Stimulated activated CD4-positive, alpha-beta T cell treated with anti-CD3 and anti-CD28 coated beads, Interleukin-12 subunit alpha, Interleukin-12 subunit beta, amount 100 ng/mL, for 4 hours (primary cell): Measurements from ENCODE around the gene PPP1R13B.
"Not testable (repeated sequence)": the region's sequence is repeated elsewhere in the genome, so short reads cannot be mapped to it uniquely, and the experiment has no call there.

ENCODE experiments used
- DNase-seq: peaks from one replicate; pipeline ENCODE4 v3.0.0-alpha.2; 2020

PPP1R13B gene, protein sequence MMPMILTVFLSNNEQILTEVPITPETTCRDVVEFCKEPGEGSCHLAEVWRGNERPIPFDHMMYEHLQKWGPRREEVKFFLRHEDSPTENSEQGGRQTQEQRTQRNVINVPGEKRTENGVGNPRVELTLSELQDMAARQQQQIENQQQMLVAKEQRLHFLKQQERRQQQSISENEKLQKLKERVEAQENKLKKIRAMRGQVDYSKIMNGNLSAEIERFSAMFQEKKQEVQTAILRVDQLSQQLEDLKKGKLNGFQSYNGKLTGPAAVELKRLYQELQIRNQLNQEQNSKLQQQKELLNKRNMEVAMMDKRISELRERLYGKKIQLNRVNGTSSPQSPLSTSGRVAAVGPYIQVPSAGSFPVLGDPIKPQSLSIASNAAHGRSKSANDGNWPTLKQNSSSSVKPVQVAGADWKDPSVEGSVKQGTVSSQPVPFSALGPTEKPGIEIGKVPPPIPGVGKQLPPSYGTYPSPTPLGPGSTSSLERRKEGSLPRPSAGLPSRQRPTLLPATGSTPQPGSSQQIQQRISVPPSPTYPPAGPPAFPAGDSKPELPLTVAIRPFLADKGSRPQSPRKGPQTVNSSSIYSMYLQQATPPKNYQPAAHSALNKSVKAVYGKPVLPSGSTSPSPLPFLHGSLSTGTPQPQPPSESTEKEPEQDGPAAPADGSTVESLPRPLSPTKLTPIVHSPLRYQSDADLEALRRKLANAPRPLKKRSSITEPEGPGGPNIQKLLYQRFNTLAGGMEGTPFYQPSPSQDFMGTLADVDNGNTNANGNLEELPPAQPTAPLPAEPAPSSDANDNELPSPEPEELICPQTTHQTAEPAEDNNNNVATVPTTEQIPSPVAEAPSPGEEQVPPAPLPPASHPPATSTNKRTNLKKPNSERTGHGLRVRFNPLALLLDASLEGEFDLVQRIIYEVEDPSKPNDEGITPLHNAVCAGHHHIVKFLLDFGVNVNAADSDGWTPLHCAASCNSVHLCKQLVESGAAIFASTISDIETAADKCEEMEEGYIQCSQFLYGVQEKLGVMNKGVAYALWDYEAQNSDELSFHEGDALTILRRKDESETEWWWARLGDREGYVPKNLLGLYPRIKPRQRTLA

DNA sequence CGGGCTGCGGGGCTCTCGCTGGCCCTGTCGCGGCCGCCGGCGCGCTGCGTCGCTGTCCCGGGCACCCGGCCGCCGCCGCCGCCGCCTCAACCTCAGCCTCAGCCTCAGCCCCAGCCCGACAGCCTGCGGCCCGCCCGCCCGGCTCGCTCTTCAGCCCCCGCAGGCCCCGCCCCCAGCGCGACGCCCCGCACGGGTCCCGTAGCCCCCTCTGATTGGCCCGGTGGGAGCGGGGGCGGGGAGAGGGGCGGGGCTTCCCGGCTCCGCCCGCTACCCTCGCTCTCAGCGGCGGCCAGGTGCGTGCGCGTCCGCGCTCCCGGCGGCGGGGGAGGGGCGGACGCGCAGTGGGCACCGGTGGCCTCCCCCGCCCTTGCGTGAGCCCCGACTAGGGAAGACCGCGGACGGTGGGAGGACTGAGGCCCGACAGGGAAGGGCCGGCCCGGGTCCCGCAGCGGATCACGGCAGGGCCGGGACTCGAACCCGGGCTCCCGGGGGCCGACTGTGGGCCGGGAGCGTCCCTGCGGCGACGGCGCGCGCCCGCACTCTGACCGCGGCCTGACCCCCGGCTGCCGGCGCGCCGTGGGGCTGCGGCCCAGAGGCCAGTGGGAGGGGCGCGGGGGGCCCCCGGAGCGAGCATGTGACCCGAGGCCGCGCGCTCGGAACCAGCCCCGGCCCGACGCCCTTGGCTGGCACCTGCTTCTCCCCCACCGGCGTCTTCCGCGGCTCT lies at the start of gene PPP1R13B:
Gene PPP1R13B, minus strand, starts transcription at position 125 of the 724 bp plus-strand sequence. CDS start 268 bp downstream, outside the sequence.
- peak; percentile 98 for DNase-seq

DNA sequence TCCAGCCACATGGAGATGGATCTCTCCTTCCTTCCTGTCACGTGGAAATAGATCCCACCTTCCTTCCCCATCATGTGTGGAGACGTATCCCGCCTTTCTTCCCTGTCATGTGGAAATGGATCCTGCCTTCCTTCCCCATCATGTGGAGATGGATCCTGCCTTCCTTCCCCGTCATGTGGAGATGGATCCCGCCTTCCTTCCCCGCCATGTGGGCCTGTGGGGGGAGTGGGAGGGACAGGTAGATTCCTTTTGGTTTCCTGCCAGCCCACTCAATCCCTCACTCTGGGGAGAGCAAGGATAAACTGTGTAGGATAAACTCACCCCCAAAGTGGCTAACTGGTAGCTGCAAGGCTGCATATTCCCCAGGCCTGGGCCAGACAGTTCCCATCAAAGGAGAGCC lies 49.2 kb upstream of the PPP1R13B start:
- no peak for DNase-seq

DNA sequence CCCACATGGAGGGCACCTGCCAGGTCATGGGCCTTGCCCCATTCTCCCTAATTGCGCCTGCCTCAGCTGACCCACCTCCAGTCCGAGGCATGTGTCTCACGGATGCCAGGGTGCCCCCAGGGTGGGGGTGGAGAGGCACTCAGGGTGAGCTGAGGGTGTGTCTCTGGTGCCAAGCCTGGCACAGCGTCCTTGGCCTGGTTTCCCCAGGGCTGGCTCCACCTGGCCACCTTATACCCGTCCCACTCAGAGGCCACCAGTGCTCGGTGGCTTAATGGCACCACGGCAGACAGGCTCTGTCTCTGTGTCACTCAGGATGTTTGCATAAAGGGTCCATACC lies 47.3 kb upstream of the PPP1R13B start:
- no peak for DNase-seq

DNA sequence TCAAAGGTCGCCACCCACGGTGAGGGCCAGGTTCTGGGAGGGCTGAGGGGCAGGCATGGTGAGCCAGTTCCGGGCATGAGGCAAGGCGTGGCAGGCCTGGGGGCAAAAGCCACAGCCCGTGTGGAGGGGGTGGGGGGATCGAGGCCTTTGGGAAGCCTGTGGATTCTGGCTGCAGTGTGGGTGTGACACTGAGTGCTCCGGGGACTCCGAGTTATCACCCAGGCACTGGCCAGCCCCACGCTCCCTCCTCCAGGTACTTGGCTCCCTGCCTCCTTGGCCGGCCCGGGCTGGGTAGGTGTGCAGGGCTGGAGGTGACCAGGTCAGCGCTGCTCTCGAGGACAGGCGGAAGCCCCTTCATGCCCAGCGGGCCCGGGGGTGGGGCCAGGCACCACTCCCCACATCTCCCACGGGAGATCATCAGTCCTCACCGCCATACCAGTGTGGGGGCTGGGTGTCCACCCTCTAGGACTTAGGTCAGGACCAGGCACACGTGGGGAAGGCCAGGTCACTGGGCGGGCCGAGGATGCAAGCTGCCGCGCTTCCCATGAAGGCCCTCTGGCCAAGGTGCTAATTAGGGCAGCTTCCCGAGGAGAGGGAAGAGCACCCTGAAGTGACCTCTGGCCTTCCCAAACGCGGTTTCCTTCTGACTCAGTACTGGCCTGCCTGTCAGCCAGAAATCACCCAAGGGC lies 46.8 kb upstream of the PPP1R13B start:
- DNase-seq: no peak

DNA sequence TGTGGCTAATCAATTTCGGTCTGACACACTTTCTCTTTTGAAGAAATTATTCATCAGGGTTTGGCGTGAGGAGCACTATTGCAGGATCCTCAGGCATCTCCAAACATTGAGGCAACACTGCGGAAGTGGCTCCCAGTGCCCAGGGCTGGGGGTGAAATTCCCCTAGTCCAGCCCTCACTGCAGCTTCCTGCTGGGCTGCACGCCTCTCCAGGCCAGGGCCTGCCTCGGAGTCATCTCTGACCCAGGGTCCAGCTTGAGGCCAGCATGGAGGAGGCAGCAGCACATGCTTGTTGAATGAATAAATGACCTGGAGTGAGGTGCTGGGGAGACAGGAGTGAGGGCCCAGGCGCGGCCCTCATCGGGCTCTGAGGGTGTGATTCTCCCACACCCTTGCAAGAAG lies 44.9 kb upstream of the PPP1R13B start:
- no peak for DNase-seq

DNA sequence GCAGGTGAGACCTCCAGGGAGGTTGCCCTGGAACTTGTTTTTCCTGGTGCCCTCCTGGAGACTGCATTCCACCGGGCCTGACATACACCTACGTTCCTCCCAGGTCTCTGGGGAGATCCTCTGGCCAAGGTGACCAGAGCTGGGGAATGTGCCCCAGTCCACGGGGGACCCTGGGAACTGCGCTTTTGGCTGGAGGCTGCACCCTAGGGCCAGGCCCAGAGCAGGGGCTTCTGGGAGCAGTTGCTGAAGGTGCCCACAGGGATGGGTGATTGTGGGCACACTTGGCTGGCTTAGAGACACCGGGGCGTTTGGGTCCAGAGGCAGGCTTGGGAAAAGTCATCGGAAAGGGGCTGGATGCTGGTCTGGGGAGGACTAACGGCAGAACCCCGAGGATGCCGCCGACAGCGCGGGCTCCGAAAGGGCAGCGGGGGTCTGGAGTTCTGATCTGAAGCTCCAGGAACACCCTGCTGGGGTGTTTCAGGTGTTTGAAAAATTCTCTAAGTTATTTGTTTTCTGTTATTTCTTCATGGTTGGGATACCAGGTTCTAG lies 44.4 kb upstream of the PPP1R13B start:
- DNase-seq: no peak

DNA sequence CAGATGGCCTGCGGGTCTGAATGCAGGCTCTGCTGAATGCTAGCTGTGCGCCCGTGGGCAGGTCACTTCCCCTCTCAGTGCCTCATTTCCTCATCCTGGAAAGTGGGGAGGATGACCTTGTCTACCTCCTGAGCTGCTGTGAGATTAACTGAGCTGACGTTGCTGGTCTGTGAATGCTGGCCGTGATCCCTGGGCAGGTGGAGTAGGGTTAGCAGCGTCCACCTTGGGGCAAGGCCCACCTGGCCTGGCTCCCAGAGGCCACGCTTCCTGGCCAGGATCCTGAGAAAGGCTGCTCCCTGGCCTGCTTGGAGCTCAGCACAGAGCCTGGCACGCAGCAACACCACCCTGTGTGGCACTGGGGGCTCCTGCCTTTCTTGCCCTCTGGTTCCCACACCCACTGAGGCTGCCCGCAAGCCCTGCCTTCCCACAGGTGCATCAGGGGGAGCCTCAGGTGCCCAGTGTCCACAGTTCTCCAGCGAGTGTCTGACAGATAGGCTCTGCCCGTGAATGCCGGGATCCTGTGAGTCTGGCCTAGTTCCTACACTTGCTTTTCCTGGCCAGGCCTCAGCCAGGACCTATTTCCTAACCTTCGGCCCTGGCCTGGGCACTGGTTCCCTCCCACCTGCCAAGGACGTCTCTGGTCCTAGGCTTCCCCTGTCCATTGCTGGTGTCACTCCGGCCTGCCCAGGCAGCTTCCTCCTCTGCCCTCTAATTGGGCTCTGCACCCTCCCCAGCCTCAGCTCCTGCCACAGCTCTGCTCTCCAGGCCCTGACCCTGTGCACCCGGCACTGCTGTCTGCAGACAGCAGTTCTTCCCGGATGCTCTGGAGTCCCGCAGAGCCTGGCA lies 43.7 kb upstream of the PPP1R13B start:
- DNase-seq: no peak

DNA sequence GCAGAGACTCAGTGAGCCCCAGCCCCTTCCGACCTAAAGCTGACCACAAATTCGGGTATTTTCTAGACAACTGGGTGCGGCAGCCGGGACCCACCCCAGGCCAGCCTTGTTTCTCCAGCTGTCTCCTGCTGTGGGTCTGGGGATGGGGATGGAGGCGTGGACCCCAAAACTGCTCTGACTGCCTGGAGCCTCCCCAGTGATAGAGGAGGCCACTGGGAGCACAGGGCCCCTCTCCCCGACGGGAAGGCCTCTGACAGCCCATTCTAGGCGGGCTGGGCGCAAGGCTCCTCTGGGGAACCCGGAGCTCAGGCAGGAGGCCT lies 42.6 kb upstream of the PPP1R13B start:
- DNase-seq: no peak

DNA sequence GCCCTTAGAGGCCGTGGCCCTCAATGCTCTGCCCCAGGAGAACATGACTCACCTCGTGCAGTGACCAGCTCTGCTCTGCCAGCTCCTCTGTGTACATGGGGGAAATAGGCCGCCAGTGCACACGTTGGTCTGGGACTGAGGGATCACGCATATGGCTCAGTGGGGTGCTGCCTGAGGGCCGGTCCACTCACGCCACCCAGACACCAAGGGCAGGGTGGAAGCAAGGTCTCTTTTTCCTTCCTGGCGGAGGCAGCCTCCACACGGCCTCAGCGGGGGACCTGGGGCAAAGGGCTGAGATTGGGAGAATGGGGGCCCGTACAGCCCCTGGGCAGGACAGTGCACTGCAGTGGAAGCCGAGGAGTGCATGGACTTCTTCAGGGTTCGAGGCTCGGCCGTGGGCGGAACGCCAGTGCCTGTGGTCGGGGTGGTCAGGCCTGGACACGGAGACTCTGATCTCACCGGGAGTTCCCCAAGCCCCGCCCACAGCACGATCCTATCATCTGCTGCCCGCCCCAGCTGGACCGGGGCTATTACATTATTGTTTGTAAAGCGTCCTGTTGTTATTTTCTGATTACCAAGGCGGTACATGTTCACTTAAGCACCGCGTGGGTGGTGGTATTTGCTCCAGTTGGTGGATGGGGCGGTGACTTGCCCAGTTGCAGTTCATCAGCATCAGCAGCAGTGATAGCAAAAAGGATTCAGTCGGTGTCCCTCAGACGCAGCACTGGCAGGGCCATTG lies 42.1 kb upstream of the PPP1R13B start:
- no peak for DNase-seq

DNA sequence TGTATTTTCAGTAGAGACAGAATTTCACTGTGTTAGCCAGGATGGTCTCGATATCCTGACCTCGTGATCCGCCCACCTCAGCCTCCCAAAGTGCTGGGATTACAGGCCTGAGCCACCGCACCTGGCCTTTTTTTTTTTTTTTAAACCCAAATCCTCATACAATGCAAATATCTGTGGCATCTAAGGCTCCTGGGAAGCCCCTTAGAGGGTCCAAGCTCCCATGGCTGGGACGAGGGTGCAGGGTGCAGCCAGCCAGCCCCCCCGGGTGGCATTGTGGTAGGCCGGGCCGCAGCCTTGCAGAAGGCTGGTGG lies 41.6 kb upstream of the PPP1R13B start:
- not testable (repeated sequence) for DNase-seq

DNA sequence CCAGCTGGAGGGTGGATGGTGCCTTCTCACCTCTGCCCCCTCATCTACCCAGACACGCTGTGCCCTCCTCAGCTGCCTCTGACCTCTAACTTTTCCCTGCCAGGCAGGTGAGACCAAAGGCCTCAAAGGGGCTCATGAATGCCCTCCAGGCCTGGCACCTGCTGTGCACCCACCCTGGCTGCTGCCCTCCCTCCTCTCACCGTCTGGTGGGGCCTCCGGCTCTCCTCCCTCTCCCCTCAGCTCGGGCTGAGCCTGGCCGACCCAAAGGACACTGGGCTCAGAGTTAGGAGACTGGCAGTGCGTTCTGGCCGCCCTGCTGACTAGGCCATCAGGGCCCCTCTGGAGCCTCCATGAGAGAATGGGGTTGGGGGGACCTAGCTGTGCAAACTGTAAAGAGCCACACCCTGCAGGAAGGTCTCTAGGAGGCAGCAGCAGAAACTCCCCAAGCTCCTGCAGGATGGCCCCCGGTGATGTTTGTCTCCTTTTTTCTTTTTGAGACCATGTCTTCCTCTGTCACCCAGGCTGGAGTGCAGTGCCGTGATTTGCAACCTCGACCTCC lies 40.3 kb upstream of the PPP1R13B start:
- DNase-seq: no peak

DNA sequence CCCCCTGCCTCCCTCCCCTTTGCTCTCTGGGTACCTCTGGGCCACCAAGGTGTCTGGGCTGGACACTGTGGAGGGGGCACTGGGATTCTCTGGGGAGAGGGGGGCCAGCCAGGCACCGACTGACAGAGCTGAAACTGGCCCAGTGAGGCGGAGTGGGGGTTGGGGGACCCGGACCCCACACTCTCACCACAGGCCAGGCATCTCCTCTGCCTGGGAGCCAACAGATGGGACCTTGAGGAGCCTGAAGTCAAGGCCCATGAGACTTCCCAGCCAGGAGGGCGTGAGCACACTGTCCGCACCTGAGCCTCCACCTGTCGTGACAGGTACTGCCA lies 39.8 kb upstream of the PPP1R13B start:
- no peak for DNase-seq

DNA sequence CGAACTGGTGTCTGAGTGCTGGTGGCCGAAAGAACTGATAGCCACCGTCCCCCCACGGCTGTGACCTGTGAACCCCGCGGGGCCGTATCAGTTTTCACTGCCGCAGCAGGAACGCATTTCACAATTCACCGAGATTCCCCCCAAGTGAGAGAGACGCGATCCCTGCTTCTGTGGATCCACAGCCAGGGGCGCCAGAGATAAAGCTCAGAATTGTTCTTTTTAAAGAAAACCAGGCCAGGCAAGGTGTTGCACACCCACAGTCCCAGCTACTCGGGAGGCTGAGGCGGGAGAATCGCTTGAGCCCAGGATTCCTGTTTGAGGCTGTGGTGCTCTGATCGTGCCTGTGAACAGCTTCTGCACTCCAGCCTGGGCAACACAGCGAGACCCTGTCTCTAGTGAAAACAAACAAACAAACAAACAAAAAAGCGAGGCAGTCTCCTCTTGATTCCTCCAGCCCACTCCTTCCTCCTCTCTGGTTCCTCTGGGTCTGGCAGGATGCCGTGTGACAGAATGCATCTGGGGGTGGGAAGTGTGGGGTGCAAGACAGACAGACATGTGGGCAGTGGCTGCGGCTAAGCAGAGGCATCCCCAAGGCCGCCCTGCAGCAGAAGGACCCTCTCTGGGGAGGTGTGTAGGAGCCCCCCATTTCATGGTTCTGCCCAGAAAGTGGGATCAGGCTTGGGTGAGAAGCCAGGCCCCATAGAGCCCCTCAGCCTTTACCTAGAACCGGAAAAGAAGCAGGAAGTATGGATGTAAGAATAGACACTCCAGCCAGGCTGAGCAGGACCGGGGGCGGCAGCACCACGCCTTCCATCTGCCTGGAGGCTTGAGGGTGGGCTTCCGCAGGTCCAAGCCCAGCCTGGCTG lies 39.2 kb upstream of the PPP1R13B start:
- no peak for DNase-seq

DNA sequence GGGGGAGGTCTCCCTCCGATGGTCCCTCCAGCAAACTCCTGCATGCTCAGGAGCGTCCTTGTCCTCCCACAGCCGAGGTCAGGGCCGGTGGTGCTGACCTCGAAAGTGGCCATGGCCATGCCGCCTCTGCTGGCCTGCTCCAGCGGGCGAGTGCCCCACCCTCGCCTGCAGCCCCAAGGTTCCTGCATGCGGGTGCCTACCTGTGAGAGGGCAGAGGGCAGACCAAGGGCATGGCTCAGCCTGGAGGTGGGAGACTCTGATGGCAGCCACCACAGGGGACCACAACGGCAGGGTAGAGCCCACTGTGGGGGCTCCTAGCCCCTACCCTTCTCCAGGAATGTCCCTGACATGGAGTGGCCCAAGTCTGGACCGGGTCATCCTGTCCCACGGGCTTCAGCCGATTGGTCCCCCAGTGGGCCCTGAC lies 38.1 kb upstream of the PPP1R13B start:
- no peak for DNase-seq

DNA sequence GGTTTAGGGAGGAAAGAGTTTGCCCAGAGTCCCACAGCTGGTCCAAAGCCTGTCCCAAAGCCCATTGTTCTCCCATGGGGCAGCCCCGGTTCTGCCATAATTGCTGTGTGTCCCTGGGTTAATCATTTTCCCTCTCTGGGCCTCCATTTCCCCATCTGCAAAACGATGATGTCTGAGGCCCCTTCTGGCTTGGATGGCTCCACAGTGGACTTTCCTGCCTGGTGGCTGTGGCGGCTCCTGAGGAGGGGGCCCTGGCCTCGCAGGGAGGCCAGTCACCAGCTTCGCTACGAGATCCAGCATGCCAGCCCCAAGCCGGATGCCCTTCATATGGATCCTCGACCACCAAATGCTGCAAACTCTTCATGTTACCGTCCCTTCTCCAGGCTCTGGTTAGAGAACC lies 37.5 kb upstream of the PPP1R13B start:
- DNase-seq: no peak

DNA sequence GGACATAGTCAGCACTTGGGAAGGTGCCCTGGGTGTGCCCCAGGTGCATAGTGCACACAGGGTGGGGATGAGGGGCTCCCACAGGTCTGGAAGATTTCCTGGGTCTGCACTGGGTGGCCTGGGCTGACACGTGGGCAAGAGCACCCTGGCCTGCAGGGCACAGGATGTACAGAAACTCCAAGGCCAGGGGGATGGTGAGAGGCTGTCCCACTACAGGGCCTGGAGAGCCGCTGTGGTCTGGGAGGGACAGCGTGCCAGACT lies 35.8 kb upstream of the PPP1R13B start:
- no peak for DNase-seq

DNA sequence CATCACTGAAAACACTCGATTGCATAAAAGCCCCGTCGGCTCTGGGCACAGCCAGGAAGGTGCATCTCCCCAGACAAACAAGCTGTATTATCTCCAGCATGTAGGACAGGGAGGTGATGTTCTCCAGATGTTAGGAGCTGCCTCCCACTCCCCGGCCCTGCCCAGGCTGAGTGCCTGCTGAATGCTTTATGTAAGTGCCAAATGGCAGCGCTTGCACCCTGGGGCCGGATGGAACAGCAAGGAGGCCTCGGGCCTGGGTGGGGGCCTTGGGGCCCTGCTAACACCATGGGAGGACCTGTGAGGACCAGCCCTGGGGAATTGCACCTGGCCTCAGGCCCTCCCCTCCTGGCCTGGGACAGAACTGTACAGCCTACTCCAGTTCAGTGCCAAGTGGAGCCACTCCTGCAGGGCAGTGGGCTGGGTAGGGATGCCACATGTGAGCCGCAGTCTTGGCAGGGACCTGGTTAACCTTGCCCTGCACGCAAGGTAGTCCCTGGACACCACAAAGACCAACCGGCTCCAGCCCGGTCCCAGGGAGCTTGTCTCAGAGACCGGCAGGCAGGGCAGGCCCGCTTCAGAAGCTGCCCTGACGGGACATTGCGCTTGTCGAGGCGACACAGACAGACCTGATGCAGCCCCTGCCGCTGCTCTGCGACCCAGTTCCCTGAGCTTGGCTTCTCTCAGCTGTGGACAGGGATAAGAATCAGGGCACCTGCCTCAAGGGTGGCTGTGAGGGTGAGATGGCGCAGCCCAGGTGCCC lies 35.3 kb upstream of the PPP1R13B start:
- no peak for DNase-seq

DNA sequence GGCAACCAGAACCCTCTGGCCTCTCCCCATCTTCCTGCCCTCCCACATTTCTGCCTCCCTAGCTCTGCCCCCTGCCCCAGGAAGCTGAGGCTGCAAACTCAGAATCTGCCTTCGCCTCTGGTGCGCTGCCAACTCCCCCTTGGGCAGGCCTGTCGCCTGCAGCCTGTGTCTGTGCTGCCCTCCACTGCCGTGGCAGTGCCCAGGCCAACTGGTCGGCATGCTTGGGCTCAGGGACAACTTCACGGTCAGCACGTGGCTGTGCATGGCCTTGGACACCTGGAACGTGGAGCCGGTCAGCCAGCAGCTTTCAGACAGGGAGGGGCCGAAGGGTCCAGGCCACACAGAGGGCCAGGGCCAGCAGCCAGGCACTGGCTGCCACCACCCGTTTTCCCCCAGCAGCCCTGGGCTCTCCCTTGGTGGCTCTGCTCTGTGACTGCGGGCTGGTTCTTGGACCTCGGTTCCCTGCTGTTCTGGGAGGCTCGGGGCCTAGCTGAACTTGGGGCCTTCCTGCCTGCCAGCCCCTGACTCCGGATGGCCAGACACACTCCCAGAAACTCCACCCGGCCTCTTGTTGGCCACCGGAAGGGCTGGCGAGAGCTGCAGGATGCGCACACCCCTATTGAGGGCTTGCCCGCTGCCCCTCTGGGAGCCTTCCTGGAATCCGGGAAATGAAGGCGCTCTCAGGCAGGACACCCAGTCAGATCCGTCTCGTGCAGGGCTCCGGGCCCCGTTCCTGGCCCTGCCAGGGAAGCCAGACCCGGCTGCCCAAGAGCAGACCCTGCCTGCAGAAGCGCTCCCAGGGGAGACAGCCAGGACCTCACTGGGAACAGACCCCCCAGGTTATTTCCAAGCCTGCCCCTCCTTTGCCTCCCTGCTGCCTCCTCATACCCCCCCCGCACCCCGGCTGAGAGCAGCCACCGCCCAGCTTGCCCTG lies 34.2 kb upstream of the PPP1R13B start:
- no peak for DNase-seq
